Measurements from ENCODE around the gene DBNDD1.

Gene DBNDD1

DNA sequence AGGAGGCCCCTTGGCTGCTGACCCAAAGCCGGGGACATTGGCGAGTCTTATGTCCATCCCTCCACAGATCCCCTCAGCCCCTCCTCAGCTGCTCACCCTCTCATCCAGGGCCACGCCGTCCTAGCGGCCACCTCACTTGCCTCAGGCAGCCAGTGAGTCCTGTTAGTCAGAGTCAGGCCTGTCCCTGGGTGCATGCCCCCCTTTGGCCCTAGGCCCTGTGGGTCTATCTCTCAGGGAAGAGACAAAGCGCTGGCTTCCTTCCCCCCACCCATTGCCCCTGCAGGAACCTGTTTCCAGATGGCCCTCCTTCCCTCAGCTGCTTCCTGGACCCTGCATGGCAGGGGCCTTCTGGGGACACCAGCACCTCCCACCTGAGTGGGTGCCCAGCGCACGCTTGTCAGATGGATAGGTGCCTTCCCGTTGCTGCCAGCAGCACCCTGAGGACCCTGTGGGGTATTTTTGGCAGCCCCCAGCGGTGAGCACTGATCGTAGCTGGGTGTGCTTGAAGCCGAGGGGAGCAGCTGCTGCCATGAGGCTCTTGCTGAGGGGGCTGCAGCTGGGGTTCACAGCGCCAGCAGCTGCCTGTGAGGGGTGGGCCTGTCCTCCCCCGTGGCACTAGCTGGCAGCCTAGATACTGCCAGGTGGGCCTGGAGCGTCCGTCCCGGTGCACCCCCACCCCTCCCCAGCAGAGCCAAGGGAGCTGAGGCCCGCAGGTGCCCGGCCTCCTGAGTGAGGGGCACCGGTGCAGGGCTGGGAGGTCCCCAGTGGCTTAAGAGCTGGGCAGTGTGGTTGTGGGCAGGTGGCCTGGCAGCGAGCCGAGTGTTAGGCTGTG lies 8.4 kb downstream of the DBNDD1 start:
- DNase-seq, result no peak

GRCh38 chr16:90009172-90009899 lies 9.9 kb downstream of the DBNDD1 start:
- no peak for DNase-seq

DNA sequence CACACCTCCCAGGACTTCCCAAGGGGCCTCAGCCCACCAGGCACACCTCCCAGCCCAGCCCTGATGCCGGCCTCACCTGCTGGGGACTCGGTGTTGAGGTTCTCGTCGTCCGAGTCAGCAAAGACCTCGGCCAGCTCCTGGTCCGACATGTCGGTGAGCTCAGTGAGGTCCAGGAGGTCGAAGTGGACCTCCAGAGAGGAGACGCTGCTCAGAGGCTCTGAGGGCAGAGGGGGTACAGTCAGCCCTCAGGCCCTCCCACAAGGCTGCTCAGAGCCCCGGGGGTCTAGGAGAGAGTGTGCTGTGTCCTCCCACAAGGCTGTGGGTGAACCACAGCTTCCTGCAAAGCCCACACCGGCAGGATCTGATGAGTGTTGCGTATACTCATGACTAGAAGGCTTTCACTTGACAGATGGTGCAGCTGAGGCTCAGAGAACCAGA lies 10.5 kb downstream of the DBNDD1 start:
- DNase-seq, result peak; percentile 61 to 71

DNA sequence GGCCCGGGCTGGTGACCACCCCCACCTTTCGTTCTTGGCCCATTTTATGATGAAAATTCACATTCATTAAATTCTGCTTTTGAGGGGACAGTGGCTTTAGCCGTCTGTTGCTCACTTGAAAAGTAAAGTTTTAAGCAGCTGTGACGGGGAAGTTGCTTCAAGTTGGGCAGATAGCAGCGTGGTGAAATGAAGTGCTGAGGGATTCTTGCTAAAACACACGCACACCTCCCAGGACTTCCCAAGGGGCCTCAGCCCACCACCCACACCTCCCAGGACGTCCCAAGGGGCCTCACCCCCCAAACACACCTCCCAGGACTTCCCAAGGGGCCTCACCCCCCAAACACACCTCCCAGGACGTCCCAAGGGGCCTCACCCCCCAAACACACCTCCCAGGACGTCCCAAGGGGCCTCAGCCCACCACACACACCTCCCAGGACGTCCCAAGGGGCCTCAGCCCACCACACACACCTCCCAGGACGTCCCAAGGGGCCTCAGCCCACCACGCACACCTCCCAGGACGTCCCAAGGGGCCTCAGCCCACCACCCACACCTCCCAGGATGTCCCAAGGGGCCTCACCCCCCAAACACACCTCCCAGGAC lies 11.5 kb downstream of the DBNDD1 start:
- DNase-seq, result peak in 1 of 2 donors; percentile 55

GRCh38 chr16:90007015-90007414 lies 12.2 kb downstream of the DBNDD1 start:
- no peak for DNase-seq

- DNase-seq, result no peak
Measured at GRCh38 chr16:90005956-90006663, 13.1 kb downstream of the DBNDD1 start.

GRCh38 chr16:90004577-90004976 lies 14.7 kb downstream of the DBNDD1 start:
- DNase-seq, result no peak

- no peak for DNase-seq
Measured at GRCh38 chr16:90002759-90003158, 16.5 kb downstream of the DBNDD1 start.

GRCh38 chr16:90001761-90002503 lies 17.3 kb downstream of the DBNDD1 start:
- no peak for DNase-seq

GRCh38 chr16:90000733-90001427 lies 18.4 kb downstream of the DBNDD1 start:
- no peak for DNase-seq

DNA sequence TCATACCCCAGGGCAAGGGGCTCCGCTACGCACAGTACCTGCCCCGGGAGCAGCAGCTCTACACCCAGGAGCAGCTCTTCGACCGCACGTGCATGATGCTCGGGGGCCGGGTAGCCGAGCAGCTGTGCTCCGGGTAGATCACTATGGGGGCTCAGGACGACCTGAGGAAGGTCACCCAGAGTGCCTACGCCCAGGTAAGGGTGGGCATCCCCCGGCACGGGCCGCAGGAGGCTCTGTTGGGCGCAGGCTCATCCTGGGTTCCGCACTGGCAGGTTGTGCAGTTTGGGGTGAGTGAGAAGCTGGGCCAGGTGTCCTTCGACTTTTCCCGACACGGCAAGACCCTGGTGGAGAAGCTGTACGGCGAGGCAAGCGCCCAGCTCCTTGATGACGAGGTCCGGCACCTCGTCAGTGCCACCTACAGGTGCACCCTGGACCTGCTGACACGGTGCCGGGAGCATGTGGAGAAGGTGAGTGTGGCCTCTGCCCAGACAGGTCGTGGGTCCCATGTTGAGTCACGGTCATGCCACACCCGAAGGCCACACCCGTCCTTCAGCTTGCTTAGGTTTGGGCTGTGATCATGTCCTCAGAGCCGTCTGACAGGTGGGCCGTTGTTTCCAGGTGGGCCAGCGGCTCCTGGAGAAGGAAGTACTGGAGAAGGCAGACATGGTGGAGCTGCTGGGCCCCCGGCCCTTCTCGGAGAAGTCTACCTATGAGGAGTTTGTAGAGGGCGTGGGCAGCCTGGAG lies 19.3 kb downstream of the DBNDD1 start:
- DNase-seq, result no peak

DNA sequence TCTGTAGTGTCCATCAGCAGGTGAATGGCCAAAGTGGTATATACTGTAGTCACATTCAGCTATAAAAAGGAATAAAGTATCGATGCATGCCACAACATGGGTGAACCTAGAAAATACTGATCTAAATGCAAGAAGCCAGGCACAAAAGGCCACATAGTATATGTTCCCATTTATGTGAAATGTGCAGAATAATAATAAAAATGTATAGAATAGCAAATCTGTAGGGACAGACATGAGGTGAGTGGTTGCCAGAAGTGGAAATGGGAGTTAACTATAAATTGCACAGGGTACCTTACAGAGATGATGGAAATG lies 23.1 kb downstream of the DBNDD1 start:
- DNase-seq, result no peak

DNA sequence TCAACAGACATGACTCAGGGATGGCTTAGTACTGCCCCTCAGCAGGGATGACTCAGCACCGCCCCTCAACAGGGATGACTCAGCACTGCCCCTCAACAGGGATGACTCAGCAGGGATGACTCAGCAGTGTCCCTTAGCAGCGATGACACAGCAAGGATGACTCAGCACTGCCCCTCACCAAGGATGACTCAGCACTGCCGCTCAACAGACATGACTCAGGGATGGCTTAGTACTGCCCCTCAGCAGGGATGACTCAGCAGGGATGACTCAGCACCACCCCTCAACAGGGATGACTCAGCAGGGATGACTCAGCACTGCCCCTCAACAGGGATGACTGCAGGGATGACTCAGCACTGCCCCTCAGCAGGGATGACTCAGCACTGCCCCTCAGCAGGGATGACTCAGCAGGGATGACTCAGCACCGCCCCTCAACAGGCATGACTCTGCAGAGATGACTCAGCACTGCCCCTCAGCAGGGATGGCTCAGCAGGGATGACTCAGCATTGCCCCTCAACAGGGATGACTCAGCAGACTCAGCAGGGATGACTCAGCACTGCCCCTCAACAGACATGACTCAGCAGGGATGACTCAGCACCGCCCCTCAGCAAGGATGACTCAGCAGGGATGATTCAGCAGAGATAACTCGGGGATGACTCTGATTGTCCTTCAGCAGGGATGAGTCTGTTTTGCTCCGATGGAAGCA lies 23.6 kb downstream of the DBNDD1 start:
- peak; percentile 41 to 48 for DNase-seq

- peak; percentile 35 to 52 for DNase-seq
Measured at GRCh38 chr16:89994721-89995474, 24.4 kb downstream of the DBNDD1 start.

- DNase-seq, result no peak
Measured at GRCh38 chr16:89994389-89994720, 24.9 kb downstream of the DBNDD1 start.

DNA sequence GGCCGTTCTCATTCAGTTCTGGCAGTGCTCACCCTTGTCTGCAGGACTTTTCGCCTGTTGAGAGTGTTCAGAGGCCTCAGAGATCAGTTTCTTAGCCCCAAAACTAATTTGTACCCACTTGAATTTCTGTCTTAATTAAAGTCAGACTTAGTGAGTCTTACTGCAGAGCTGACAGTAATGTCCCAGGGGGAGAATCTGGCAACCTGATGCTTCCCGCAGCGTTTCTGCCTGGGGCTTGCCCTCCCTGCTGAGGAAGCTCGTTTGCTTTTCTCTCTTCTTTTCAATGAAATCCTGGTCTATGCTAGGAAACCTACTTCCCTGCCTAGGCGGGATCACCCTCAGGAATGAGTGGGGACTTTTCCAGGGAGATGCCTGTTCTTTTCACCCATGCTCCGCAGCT lies 25.3 kb downstream of the DBNDD1 start:
- no peak for DNase-seq

- no peak for DNase-seq
Measured at GRCh38 chr16:89993377-89993776, 25.9 kb downstream of the DBNDD1 start.

GRCh38 chr16:89990799-89991198 lies 28.5 kb downstream of the DBNDD1 start:
- no peak for DNase-seq

DNA sequence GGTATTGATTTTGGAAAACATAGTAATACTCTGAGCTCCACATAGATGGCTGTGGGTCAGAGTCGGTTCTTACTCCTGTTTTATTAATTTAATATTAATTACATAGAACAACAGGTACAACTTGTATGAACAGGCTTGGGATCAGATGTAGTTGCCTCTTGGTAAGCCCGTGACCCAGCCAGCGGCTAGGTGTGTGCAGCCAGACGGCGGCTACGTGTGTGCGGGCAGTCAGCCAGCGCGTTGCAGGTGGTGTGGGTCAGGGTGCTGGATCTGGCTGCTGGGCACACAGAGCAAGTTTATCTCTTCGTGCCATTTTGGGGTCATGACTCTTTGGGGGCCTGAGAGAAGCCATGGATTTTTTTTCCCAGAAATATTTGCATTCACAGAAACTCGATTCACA lies 30.3 kb downstream of the DBNDD1 start:
- no peak for DNase-seq

- DNase-seq, result no peak
Measured at GRCh38 chr16:89987169-89987568, 32.1 kb downstream of the DBNDD1 start.
